ENCODE measurements around the gene SIRT6.
"Not testable (repeated sequence)": the region's sequence is repeated elsewhere in the genome, so short reads cannot be mapped to it uniquely, and the experiment has no call there.

Gene SIRT6

DNA sequence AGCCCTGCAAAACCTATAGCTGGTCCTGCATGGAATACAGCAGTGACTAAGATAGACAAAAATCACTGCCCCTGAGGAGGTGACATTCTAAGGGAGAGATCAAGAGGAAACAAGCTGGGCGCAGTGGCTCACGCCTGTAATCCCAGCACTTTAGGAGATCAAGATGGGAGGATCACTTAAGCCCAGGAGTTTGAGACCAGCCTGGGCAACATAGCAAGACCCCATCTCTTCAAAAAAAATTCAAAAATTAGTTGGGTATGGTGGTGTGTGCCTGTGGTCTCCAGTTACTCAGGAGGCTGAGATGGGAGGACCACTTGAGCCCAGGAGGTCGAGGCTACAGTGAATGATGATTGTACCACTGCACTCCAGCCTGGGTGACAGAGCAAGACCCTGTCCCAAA is 10.2 kb upstream of the SIRT6 start:
- DNase-seq; H3K9me3 Mint-ChIP-seq; H3K4me3 Mint-ChIP-seq; H3K27ac Mint-ChIP-seq; H3K36me3 Mint-ChIP-seq (ENCODE audit: low read depth); H3K4me1 Mint-ChIP-seq; ATAC-seq: not testable (repeated sequence)
- peaks cover 34% of the 10 kb centered on the region for H3K27me3 Mint-ChIP-seq

DNA sequence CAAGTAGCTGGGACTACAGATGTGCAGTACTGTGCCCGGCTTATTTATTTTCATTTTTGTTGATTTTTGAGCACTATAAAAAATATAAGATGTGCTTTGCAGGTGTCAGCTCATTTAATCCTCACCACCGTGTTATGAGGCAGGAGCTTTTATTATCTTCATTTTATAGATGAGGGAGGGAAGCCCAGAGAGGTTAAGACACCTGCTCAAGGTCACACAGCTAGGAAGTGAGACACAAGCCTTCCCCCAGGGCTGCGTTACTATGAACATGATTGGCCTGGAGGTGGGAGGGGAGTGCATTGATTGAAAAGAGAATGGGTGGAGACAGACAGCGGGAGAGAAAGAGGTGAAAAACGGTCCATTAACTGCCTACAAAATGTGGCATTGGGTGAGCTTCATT is 7.3 kb upstream of the SIRT6 start:
- no peaks in the 10 kb centered on the region for H3K36me3 Mint-ChIP-seq (ENCODE audit: low read depth)
- DNase-seq (no peak), ATAC-seq (no peak)
- peaks cover 12% of the 10 kb centered on the region for H3K27me3 Mint-ChIP-seq
- peaks cover 2% of the 10 kb centered on the region for H3K4me1 Mint-ChIP-seq
- no peak overlapping the region for H3K4me3 Mint-ChIP-seq
- no peak overlapping the region for H3K27ac Mint-ChIP-seq
- no peaks in the 10 kb centered on the region for H3K9me3 Mint-ChIP-seq

GRCh38 chr19:4187313-4188122 is 5.2 kb upstream of the SIRT6 start:
- H3K27me3 Mint-ChIP-seq = peaks cover 5% of the 10 kb centered on the region
- H3K9me3 Mint-ChIP-seq = no peaks in the 10 kb centered on the region
- H3K4me3 Mint-ChIP-seq = no peak overlapping the region
- H3K36me3 Mint-ChIP-seq (ENCODE audit: low read depth) = no peaks in the 10 kb centered on the region
- DNase-seq (no peak), ATAC-seq (no peak)
- peaks cover 8% of the 10 kb centered on the region for H3K4me1 Mint-ChIP-seq
- no peak overlapping the region for H3K27ac Mint-ChIP-seq

DNA sequence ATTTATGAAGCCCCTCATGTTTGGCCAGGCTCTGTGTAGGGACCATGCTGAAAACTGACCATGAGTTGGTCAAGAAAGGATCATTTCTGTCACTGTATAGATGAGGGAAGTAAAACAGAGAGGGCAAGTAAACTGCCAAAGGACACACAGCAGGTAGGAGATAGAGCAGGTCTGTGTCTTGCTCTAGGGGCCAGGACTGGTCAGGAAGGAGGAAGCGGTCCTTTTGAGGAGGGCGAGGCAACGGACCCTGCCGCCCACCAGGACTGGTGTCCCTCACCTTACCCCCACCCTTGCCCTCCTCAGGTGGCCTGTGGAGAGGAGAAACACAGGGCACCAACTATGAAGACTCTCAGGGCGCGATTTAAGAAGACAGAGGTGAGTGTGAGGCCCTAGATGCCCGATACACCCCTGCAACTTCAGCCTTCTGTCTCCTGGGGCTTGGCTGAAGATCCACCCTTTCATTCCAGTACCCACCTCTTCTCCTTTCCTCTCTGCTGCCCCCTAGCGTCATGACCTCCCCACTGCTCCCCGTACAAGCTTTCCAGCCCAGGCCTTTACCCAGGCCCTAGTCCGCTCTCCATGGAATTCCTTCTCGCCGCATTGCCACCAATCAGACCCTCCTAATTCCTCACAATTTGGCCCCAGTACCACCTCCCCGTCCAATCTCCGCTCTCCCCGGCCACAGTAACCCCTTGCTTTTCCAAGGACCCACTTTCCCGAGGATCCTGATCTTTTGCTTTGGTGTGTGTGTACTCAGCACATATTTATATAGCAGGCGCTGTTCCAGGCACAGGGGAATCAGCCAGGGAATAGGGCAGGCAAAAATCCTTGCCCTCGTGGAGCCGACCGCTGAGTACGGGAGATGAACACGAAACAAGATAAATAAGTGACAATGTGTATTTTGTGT is 4.0 kb upstream of the SIRT6 start:
- Mint-ChIP-seq H3K4me1 (peaks cover 16% of the 10 kb centered on the region), H3K9me3 (no peaks in the 10 kb centered on the region), H3K27me3 (peaks cover 5% of the 10 kb centered on the region), H3K36me3 (ENCODE audit: low read depth) (peaks cover 3% of the 10 kb centered on the region), H3K27ac (no peak overlapping the region), H3K4me3 (no peak overlapping the region)
- ATAC-seq (peak; percentile 56), DNase-seq (peak; percentile 88)

DNA sequence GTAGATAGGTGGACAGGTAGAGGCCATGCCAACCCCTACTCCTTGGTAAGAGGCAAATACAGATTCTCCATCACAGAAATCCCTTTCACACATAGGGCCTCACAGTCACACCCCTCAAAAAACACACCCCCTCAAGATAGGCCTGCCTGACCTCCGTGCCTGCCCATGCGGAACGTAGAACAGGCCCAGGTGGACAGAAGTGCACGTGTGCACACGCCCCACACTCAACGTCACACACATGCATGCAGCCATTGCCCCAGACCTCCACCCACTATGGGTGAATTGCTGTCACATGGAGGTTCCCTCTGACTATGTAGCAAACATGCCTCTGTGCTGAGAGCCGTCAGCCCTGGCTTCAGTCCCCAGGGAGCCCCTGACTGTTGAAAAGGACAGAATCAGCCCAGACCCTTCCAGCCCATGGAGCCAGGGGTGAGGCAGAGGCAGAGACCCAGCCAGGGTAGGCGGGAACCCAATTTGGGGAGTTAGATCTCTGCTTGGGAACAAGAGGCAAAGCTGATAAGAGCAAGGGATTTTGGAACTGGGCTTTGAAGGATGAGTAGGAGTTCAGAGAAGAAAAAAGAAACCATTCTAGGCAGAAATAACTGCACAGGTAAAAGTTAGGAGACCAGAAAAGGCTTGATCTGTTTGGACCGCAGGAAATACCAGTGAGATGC is 3.2 kb upstream of the SIRT6 start:
- no peak for DNase-seq
- Mint-ChIP-seq H3K4me3 (no peak overlapping the region), H3K27me3 (peaks cover 5% of the 10 kb centered on the region), H3K36me3 (ENCODE audit: low read depth) (peaks cover 5% of the 10 kb centered on the region), H3K4me1 (peaks cover 23% of the 10 kb centered on the region), H3K27ac (no peak overlapping the region), H3K9me3 (no peaks in the 10 kb centered on the region)
- no peak for ATAC-seq

DNA sequence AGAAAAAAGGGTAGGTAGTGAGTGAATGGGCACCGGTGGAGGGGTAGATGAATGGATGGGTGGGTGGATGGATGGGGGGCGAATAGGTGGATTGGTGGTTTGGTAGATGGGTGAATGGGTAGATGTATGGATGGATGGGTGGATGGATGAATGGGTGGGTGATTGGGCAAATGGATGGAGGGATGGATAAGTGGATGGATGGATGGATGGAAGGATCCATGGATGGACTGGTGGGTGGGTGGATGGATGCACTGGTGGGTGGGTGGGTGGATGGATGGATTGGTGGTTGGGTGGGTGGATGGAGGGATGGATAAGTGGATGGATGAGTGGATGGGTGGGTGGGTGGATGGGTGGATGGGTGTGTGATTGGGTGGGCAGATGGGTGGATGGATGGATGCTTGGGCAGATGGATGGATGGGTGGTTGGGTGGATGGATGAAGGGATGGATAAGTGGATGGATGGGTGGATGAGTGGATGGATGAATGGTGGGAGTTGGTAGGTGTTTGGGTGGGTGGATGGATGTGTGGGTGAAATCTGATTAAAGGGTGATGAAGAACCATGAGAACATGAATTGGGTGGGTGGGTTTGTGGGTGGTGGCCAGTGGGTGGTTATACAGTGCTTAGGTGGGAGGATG is 2.5 kb upstream of the SIRT6 start:
- Mint-ChIP-seq H3K4me1 (peaks cover 28% of the 10 kb centered on the region), H3K4me3 (no peak overlapping the region), H3K36me3 (ENCODE audit: low read depth) (peaks cover 5% of the 10 kb centered on the region), H3K27ac (no peak overlapping the region), H3K9me3 (no peaks in the 10 kb centered on the region), H3K27me3 (peaks cover 5% of the 10 kb centered on the region)
- DNase-seq (no peak), ATAC-seq (no peak)

- no peak for ATAC-seq
- H3K9me3 Mint-ChIP-seq = no peaks in the 10 kb centered on the region
Observed at GRCh38 chr19:4183967-4184717, 1.8 kb upstream of the SIRT6 start.

DNA sequence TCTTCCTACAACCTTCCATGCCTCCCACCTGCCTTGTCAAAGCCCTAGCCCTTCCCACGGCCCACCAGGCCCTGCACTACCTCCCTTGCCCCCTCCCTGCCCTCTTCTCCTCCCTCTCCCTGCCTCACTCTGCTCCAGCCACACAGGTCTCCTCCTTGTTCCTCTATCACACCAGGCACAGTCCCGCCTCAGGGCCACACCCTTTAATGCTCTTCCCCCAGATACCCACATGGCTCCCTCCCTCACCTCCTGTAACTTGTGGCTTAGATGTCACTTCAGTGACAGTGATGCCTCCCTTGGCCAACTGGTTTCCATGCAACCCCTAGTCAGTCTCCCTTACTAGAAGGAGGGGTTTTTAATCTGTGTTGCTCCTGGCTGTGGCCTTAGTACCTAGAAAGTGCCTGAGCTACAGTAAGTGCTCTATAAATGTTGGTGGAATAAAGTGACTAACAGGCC is 1.3 kb downstream of the SIRT6 start:
- Mint-ChIP-seq H3K36me3 (ENCODE audit: low read depth) (peaks cover 15% of the 10 kb centered on the region), H3K27ac (peak overlapping the region; percentile 55), H3K4me3 (peak overlapping the region; percentile 99), H3K9me3 (no peaks in the 10 kb centered on the region), H3K4me1 (peaks cover 34% of the 10 kb centered on the region), H3K27me3 (peaks cover 2% of the 10 kb centered on the region)
- ATAC-seq (no peak), DNase-seq (no peak)

More at GRCh38 chr19:4183967-4184717, 1.8 kb upstream of the SIRT6 start:
- Mint-ChIP-seq H3K36me3 (ENCODE audit: low read depth) (peaks cover 12% of the 10 kb centered on the region), H3K27ac (no peak overlapping the region), H3K4me1 (peaks cover 34% of the 10 kb centered on the region), H3K4me3 (peak overlapping the region; percentile 38), H3K27me3 (peaks cover 3% of the 10 kb centered on the region)
- DNase-seq = no peak

GRCh38 chr19:4178990-4179389 is 3.4 kb downstream of the SIRT6 start:
- Mint-ChIP-seq H3K27ac (no peak overlapping the region), H3K36me3 (ENCODE audit: low read depth) (peaks cover 15% of the 10 kb centered on the region), H3K27me3 (no peaks in the 10 kb centered on the region), H3K4me3 (no peak overlapping the region), H3K4me1 (peaks cover 32% of the 10 kb centered on the region), H3K9me3 (no peaks in the 10 kb centered on the region)
- no peak for DNase-seq
- ATAC-seq = no peak

- Mint-ChIP-seq H3K4me1 (peaks cover 25% of the 10 kb centered on the region), H3K27me3 (peaks cover 9% of the 10 kb centered on the region), H3K36me3 (ENCODE audit: low read depth) (peaks cover 14% of the 10 kb centered on the region), H3K4me3 (no peak overlapping the region), H3K9me3 (no peaks in the 10 kb centered on the region), H3K27ac (no peak overlapping the region)
- DNase-seq (no peak), ATAC-seq (no peak)
Observed at GRCh38 chr19:4177146-4177545, 5.2 kb downstream of the SIRT6 start.

- ATAC-seq (no peak), DNase-seq (no peak)
- no peak overlapping the region for H3K27ac Mint-ChIP-seq
- peaks cover 15% of the 10 kb centered on the region for H3K27me3 Mint-ChIP-seq
- H3K36me3 Mint-ChIP-seq (ENCODE audit: low read depth) = peaks cover 10% of the 10 kb centered on the region
- peaks cover 13% of the 10 kb centered on the region for H3K4me1 Mint-ChIP-seq
- H3K9me3 Mint-ChIP-seq = no peaks in the 10 kb centered on the region
- H3K4me3 Mint-ChIP-seq = no peak overlapping the region
Observed at GRCh38 chr19:4175669-4175931, 6.8 kb downstream of the SIRT6 start.

DNA sequence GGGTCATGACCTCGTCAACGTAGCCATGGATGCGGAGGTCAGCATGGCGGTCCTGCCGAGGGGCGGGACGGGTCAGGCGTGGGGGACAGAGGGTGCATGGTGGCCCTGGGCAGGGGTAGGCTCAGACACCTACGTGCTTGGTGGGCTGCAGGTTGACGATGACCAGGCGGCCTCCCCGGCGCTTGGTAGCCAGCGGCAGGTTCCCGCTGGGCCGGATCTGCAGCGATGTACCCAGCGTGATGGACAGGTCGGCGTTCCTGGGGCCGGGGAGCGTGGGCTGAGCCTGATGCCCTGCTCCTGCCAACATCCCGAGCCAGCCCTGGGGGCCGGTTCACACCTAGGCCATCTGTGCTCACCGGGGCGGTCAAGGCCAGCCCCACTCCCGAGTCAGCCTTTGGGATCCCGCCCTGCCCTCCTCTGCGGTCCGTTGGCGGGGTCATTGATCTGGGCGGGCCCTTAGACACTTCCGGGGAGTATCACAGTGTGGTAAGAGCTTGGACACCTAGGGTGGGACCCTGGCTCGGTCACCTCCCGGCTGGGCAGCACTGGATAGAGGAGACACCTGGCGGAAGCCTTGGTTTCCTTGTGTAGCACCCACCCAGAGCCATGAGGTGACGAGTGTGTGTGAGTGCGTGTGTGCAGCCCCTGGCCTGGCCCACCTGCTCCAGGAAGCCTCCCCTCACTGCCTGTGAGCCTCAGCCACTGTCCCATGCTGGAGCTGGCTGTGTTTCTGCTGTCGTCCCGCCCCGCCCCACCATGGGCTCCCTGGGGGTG is 7.3 kb downstream of the SIRT6 start:
- Mint-ChIP-seq H3K4me1 (peaks cover 8% of the 10 kb centered on the region), H3K36me3 (ENCODE audit: low read depth) (peaks cover 10% of the 10 kb centered on the region), H3K27me3 (peaks cover 16% of the 10 kb centered on the region), H3K27ac (no peak overlapping the region), H3K9me3 (no peaks in the 10 kb centered on the region), H3K4me3 (no peak overlapping the region)
- DNase-seq (no peak), ATAC-seq (no peak)

GRCh38 chr19:4174213-4174894 is 8.0 kb downstream of the SIRT6 start:
- peaks cover 5% of the 10 kb centered on the region for H3K36me3 Mint-ChIP-seq (ENCODE audit: low read depth)
- no peak overlapping the region for H3K27ac Mint-ChIP-seq
- H3K9me3 Mint-ChIP-seq = no peaks in the 10 kb centered on the region
- peaks cover 4% of the 10 kb centered on the region for H3K4me1 Mint-ChIP-seq
- peaks cover 18% of the 10 kb centered on the region for H3K27me3 Mint-ChIP-seq
- H3K4me3 Mint-ChIP-seq = no peak overlapping the region
- ATAC-seq = no peak
- DNase-seq = no peak

Measured in activated naive CD8-positive, alpha-beta T cell treated with anti-CD3 and anti-CD28 coated beads, Interleukin-2, amount 50 U/mL, for 24 hours (primary cell).